ENCODE data around the gene GFPT1.

Gene GFPT1

GRCh38 chr2:69287544-69287943 lies 99.5 kb downstream of the GFPT1 start:
- DNase-seq = no peak

- no peak for DNase-seq
These were observed 101.6 kb downstream of the GFPT1 start for GRCh38 chr2:69285379-69285894.

DNA sequence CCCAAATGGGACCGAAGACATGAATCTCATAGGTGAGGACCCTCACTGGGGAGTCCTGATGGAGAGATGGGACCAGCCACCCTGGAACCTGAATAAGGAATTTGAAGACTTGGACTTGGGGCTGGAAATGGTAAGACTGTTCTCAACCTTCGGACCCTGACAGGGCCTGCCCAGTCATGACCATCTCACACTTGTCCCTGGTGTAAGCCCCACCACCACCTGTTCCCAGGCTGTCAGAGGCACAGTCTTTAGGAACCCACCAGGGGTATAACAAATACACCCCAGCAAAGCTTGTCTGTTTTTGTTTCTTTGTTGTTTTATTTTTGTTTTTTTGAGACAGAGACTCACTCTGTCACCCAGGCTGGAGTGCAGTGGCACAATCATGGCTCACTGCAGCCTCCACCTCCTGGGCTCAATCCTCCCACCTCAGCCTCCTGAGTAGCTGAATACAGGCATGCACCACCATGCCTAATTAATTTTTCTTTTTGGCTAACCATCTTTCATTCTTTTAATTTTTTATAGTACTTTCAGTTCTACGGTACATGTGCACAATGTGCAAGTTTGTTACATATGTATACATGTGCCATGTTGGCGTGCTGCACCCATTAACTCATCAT lies 106.1 kb downstream of the GFPT1 start:
- no peak for DNase-seq

DNA sequence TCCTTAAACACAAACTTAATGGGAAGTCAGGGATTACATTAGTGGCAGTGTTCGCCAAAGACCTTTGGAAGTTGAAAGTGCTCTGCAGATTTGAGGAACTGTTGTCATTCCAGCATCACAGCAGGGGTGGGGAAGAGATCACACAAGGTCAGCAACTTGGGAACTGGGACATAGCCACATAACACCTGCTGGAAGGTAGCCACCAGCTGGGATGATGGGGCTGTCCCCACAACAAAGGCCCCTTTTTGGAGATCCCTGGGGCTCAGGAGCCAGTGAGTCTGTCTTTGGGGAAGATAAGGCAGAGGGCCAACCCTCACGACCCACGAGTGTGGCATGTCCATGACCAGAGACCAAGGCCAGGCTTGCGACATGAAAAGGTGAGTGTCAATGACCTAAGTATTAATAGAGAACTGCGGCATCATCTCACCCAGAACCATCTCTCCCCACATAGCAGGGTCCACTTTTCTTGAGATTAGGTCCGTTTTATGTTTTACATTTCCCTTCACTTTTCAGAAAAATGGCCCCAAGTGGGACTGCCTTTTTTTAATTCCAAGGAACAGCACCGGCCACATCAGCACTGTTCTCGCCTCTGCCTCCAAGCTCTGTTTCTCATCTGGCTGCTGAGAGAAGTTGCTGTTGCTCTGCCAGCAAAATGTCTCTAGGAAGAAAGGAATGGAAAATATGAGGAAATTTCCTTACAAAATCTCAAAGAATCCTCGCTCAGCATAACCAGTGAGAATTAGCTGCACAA lies 106.9 kb downstream of the GFPT1 start:
- no peak for DNase-seq

- DNase-seq = no peak
These were observed 107.8 kb downstream of the GFPT1 start for GRCh38 chr2:69279211-69279610.

GRCh38 chr2:69278366-69278765 lies 108.7 kb downstream of the GFPT1 start:
- peak; percentile 11 for DNase-seq

- DNase-seq = no peak
These were observed 111.5 kb downstream of the GFPT1 start for GRCh38 chr2:69275490-69275889.

DNA sequence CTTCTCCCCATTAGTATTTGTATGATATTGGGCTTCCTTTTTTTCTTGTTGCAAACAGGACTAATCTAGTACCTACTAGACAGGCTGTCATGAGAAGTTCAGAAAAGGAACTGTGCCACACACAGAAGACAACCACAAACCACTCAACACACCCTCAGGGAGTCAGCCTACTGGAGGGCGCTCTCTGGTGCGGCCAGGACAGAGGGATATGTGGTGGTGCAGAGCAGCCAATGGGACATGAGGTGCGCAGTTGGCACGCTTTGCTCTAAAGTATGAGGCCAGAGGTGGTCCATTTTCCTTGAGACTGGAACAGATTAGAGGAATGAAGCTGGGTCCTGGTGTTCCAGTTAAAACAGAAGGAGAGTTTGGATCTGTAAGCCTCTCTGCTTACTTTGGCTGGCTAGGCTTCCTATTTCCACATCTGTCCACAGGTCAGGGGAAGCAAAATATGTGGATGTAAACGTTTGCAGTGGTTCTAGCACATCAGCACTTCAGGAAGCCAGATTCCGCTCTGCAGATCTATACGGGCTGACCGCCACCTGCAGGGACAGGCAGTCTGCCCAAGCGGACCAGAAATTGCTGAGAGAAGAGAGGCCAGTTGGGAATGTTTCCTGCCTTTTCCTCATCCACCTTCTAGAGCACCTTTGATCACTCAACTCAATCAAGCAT lies 114.1 kb downstream of the GFPT1 start:
- DNase-seq = peak; percentile 44

DNA sequence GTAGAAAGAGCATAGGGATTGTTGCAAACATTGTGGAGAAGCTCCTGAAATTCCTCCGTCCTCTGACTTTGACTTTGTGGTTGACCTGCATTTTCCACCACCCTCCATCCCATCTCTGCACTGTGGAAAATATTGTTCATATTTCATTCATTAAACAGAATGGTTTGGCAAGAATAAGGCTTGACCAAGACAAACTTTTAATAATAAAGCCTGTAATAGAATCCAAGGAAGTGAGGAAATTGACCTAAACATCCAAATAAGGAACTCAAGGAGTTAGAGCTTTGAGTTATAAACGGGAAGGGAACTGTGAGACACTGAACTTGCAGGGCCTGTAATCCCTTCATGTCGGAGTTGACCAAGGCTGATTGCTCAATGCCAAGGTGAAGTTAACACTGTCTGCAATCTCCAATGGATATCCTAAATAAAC lies 115.2 kb downstream of the GFPT1 start:
- DNase-seq = peak; percentile 74

Measured in inflammatory macrophage treated with lipopolysaccharide for 4 hours (primary cell).